ENCODE measurements around the gene DENND4C. TPM values are rescaled to one million over a fixed set of nuclear protein-coding genes. Genes with fewer than 3 reads are reported as not detected.
A peak's percentile ranks its signal among the peaks of the same experiment; 100 is the strongest.
"Not testable (repeated sequence)": the region's sequence is repeated elsewhere in the genome, so short reads cannot be mapped to it uniquely, and the experiment has no call there.

DENND4C gene
- total RNA-seq, 2 donors from 2014 or later, result 81.1 to 88.2 TPM

DNA sequence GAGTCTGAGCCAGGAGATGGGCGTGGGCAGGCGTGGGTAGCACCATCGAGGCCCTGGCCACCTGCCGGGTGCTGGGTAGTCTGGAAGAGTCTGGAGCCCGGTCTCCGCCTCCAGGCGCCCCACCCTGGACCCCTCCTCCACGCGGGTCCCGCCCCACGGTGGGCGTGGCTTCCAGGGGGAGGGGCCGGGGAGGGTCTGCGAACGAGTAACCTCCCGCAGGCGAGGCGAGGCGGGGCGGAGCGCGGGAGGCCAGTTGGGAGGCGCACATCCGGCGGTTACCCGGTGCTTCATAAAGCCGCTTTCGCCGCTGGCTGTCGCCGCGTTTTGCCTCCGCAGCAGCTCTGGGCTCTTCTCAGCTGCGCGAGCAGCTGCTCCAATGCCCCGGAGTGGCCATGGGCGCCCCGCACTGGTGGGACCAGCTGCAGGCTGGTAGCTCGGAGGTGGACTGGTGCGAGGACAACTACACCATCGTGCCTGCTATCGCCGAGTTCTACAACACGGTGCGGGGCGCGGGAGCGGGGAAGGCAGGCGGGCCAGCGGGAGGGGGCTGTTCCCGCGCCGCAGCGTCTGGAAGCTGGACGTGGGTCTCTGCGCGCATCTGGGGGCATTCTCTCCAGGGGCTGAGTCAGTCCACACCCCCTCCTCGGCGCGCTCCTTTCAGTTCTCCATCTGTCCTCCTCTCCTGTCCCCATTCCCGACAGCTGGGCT lies 178.4 kb downstream of the DENND4C start, which contains the start of gene ACER2:
ACER2 (plus strand) TSS at position 317 of the 708 bp plus-strand sequence; CDS start at position 393, 76 bp downstream.
- DNase-seq (ENCODE audit: low spot score) (peak; percentile 78), ATAC-seq (ENCODE audit: insufficient number of reproducible peaks, low FRiP score, low read depth) (peak; percentile 92)
- Histone ChIP-seq H3K4me1 (ENCODE audit: control insufficient read depth in 1 of 2, low read depth in 2 of 2) (peaks cover 8 to 20% of the 10 kb centered on the region in 2 donors), H3K36me3 (no peaks in the 10 kb centered on the region), H3K9me3 (no peaks in the 10 kb centered on the region), H3K27me3 (replicated peaks; ENCODE audit: insufficient read depth) (no peaks in the 10 kb centered on the region), H3K4me3 (peak within 1 kb of the TSS; percentile 86), H3K27ac (peak within 1 kb of the TSS; percentile 79 to 80)
- TF ChIP-seq CTCF (IDR thresholded peaks at IDR 0.05), result no peak

GRCh38 chr9:19409401-19410194 lies 179.1 kb downstream of the DENND4C start:
- H3K4me3 ChIP-seq, result peak overlapping the region; percentile 86
- peak overlapping the region; percentile 79 to 80 for H3K27ac ChIP-seq
- no peak for ATAC-seq (ENCODE audit: insufficient number of reproducible peaks, low FRiP score, low read depth)
- no peaks in the 10 kb centered on the region for H3K36me3 ChIP-seq
- H3K4me1 ChIP-seq (ENCODE audit: control insufficient read depth in 1 of 2, low read depth in 2 of 2), result peaks cover 8 to 20% of the 10 kb centered on the region in 2 donors
- H3K9me3 ChIP-seq, result no peaks in the 10 kb centered on the region
- no peak for TF ChIP-seq CTCF (IDR thresholded peaks at IDR 0.05)
- DNase-seq (ENCODE audit: low spot score), result peak; percentile 6
- no peaks in the 10 kb centered on the region for H3K27me3 ChIP-seq (replicated peaks; ENCODE audit: insufficient read depth)

DNA sequence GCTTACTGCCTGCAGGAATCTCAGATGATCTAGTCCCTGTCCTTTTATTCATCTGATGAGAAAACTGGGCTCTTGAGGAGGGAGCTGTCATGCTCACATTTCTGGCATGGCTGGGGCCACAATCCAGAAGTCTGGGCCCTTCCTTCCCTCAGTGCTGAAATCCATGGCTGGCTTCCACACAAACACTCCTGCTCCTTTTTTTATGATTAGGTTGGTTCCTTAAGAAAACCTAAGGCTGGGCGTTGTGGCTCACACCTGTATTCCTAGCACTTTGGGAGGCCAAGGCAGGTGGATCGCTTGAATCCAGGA lies 179.7 kb downstream of the DENND4C start:
- DNase-seq (ENCODE audit: low spot score) (no peak), ATAC-seq (ENCODE audit: insufficient number of reproducible peaks, low FRiP score, low read depth) (no peak)
- Histone ChIP-seq H3K4me3 (peak overlapping the region; percentile 86), H3K27me3 (replicated peaks; ENCODE audit: insufficient read depth) (no peaks in the 10 kb centered on the region), H3K27ac (no peak overlapping the region), H3K36me3 (no peaks in the 10 kb centered on the region), H3K9me3 (no peaks in the 10 kb centered on the region), H3K4me1 (ENCODE audit: control insufficient read depth in 1 of 2, low read depth in 2 of 2) (peaks cover 8 to 20% of the 10 kb centered on the region in 2 donors)
- no peak for TF ChIP-seq CTCF (IDR thresholded peaks at IDR 0.05)

GRCh38 chr9:19410594-19410993 lies 180.1 kb downstream of the DENND4C start:
- H3K4me1 ChIP-seq (ENCODE audit: control insufficient read depth in 1 of 2, low read depth in 2 of 2), result peaks cover 8 to 20% of the 10 kb centered on the region in 2 donors
- H3K27me3 ChIP-seq (replicated peaks; ENCODE audit: insufficient read depth), result no peaks in the 10 kb centered on the region
- no peak overlapping the region for H3K4me3 ChIP-seq
- ATAC-seq (ENCODE audit: insufficient number of reproducible peaks, low FRiP score, low read depth) (no peak), DNase-seq (ENCODE audit: low spot score) (no peak)
- H3K36me3 ChIP-seq, result no peaks in the 10 kb centered on the region
- no peak overlapping the region for H3K27ac ChIP-seq
- no peak for TF ChIP-seq CTCF (IDR thresholded peaks at IDR 0.05)
- H3K9me3 ChIP-seq, result no peaks in the 10 kb centered on the region

- TF ChIP-seq CTCF (IDR thresholded peaks at IDR 0.05), result no peak
- DNase-seq (ENCODE audit: low spot score) (no peak), ATAC-seq (ENCODE audit: insufficient number of reproducible peaks, low FRiP score, low read depth) (no peak)
- Histone ChIP-seq H3K27me3 (replicated peaks; ENCODE audit: insufficient read depth) (no peaks in the 10 kb centered on the region), H3K4me1 (ENCODE audit: control insufficient read depth in 1 of 2, low read depth in 2 of 2) (peaks cover 8 to 20% of the 10 kb centered on the region in 2 donors), H3K27ac (no peak overlapping the region), H3K9me3 (no peaks in the 10 kb centered on the region), H3K36me3 (no peaks in the 10 kb centered on the region), H3K4me3 (no peak overlapping the region)
Observed at GRCh38 chr9:19411316-19411715, 180.8 kb downstream of the DENND4C start.

DNA sequence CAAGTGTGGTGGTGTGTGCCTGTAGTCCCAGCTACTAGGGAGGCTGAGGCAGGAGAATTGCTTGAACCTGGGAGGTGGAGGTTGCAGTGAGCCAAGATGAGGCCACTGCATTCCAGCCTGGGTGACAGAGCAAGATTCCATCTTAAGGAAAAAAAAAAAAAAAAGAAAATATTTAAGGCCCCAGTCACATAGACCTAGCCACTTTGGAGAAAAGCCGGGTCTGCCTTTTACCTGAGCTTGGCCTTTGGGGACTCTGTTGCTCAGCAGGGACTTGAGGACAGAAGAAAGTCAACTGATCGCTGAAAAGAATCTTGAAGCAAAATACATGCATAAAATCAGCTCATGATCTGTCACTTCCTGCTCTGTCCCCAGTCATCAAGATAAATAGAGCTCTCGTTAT lies 183.0 kb downstream of the DENND4C start:
- ATAC-seq (ENCODE audit: insufficient number of reproducible peaks, low FRiP score, low read depth); DNase-seq (ENCODE audit: low spot score); H3K27ac ChIP-seq; H3K4me3 ChIP-seq; H3K27me3 ChIP-seq (replicated peaks; ENCODE audit: insufficient read depth); H3K36me3 ChIP-seq; H3K9me3 ChIP-seq: not testable (repeated sequence)
- H3K4me1 ChIP-seq (ENCODE audit: control insufficient read depth in 1 of 2, low read depth in 2 of 2), result peaks cover 8 to 20% of the 10 kb centered on the region in 2 donors

All from thoracic aorta (tissue), 2 donors.